CD4-positive, alpha-beta T cell treated with Interleukin-4 for 4 hours (primary cell): Measurements from ENCODE around the gene GRK4.
A peak's percentile ranks its signal among the peaks of the same experiment; 100 is the strongest.
"Not testable (repeated sequence)": the region's sequence is repeated elsewhere in the genome, so short reads cannot be mapped to it uniquely, and the experiment has no call there.

ENCODE experiments used
- DNase-seq: peaks from one replicate; pipeline ENCODE4 v3.0.0-alpha.2; 2020

GRK4 gene

DNA sequence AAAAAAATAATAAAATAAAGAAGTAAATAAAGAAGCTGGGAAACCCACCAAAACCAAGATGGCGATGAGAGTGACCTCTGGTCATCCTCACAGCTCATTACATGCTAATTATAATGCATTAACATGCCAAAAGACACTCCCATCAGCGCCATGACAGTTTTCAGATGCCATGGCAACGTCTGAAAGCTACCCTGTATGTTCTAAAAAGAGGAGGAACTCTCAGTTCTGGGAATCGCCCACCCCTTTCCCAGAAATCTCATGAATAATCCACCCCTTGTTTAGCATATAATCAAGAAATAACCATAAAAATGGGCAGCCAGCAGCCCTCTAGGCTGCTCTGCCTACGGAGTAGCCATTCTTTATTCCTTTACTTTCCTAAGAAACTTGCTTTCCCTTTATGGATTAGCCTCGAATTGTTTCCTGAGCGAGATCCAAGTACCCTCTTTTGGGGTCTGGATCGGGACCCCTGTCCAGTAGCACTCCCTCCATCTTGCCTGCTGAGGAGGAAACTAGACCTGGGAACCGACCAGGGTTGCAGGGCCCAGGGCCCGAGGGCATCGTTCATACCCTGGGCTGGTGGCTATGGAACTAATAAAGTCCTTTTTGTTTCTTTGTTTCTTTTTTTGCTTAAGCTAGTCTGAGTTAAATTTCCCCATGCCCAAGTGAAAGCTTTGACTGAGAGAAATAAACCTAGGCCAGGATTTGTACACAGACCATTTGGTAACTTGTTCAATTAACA is 80.1 kb downstream of the GRK4 start:
- DNase-seq: no peak

DNA sequence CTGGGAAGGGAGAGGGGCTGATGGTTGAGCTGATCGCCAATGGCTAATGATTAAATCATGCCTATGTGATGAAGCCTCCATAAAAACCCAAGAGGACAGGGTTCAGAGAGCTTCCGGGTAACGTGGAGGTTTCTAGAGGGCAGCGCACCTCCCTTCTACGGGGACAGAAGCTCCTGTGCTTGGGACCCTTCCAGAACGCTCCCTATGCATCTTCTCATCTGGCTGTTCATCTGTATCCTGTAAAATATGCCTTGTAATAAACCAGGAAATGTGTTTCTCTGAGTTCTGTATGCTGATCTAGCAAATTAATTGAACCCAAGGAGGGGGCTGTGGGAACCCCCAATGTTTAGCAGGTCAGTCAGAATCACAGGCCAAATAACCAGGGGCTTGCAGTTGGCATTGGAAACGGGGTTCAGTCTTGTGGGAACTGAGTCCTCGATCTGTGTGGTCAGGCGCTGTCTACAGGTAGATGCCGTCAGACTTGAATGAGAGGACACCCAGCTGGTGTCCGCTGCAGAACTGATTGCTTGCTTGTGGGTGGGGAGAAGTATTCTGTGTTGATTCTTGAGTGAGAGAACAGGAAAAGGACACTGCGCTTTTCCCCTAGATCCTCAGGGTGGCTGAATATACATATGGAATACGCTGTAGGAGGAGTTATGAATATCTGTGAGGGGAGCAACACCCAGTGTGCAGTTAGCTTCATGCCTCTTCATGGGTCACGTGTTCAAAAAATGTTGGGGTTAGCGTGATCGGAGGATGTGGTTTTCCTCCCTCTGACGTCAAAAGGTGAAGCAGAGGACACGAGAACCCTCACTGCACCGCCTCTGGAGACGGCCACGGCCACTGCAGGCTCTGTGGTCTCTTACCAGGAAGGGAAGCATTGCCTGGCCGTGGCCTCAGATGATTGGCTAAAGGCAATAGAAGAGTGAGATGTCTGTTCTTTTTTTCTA is 81.8 kb downstream of the GRK4 start:
- DNase-seq: peak; percentile 68

- DNase-seq: no peak
These were observed 82.8 kb downstream of the GRK4 start for GRCh38 chr4:3046162-3046561.

- DNase-seq: no peak
These were observed 83.3 kb downstream of the GRK4 start for GRCh38 chr4:3046623-3047022.

- peak; percentile 67 for DNase-seq
These were observed 84.3 kb downstream of the GRK4 start for GRCh38 chr4:3047464-3048286.

DNA sequence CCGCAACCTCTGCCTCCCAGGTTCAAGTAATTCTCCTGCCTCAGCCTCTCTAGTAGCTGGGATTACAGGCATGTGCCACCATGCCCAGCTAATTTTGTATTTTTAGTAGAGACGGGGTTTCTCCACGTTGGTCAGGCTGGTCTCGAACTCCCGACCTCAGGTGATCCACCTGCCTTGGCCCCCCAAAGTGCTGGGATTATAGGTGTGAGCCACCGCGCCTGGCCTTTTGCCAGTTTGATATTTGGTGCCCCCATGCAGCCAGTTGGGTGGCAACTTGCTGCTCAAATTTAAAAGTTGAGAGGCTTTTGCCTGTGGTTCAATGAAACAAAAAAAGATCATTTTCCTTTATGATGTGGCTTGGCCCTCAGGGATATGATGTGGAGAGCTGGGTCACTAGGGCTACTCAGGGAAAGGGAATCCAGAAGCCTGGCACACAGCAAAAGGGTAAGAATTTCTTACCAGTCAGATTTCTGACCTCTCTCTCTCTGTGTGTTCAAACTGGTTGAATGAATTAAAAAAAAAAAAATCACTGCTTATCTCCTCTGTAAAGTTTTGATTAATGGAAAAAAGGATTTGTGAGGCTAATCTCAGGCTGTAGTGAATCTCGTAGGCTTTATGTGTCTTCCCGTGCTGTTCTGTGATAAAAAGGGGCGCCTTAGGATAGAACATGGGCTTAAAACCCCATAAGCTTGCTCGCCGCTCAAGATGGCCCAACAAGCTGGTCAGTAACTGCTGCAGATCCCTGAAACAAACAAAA is 87.9 kb downstream of the GRK4 start:
- DNase-seq: not testable (repeated sequence)

DNA sequence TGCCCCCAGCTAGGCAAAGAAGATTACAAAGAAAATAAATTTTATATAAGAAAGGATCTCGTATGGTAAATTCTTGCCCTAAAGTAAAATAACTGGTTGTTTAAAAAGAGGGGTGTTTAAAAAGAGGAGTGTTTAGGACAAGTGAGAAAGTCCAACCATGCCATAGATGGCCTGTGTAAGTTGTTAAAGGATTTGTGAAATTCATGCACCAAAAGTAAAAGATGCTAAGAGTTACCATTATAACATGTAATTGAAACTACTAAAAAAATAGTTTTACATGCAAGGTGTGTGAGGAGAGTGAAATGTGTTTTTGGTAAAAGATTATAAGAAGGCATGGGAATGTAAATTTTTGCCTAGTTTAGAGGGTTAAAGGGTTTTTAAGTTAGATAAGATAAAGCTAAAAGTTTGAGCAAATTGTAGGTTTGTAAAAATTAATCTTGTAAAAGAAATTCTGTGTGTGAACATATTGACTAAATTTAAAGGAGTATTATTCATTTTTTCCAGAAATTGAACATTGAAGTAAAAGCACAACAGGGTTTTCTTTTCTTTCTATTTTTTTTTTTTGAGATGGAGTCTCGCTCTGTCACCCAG is 90.9 kb downstream of the GRK4 start:
- DNase-seq: no peak

- DNase-seq: no peak
These were observed 96.6 kb downstream of the GRK4 start for GRCh38 chr4:3059943-3060342.

GRCh38 chr4:3060946-3061345 is 97.6 kb downstream of the GRK4 start:
- no peak for DNase-seq

DNA sequence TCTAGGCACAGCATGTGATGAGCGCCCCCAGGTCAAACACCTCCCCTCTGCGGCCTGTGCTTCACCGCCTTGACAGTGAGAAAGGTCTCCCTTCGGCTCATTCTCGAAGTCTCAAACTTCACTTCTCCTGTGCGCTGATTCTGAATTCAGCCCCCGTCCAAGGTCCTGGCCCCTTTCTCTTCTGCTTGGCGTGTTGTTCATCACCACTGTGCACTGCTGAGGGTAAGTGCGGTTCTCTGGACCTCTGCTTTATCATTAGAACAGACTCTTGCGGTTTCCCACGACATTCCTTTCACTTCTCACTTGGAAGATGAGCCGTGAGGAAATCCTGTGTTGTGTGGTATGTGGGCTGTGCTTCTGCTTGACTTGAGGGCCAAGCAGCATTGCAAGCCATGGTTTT is 99.1 kb downstream of the GRK4 start:
- DNase-seq: no peak

GRCh38 chr4:3065551-3065950 is 102.2 kb downstream of the GRK4 start:
- DNase-seq: no peak

- no peak for DNase-seq
These were observed 103.5 kb downstream of the GRK4 start for GRCh38 chr4:3066836-3067400.

DNA sequence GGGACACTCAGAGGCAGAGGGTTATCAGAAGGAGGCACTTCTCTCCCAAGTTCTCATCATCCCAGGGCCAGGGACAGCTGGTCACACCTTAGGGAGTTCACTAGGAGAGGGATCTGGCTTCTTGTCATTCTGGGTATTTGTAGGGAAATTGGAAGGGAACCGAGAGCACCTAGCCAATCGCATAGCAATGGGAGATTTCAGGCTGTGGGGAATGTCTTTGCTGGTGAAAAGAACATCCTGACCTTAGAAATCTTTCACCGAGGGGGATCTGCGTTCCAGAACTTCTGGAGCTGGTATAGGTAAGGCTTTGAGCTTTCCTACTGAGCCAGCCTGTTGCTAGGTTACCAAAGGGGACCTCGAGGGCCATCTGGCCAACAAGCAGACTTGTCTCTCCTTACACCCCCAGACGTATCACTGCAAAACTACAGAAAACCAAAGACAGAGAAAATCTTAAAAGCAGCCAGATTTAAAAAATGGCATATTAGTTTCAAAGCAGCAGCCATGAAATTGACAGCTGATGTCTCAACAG is 104.2 kb downstream of the GRK4 start:
- no peak for DNase-seq

DNA sequence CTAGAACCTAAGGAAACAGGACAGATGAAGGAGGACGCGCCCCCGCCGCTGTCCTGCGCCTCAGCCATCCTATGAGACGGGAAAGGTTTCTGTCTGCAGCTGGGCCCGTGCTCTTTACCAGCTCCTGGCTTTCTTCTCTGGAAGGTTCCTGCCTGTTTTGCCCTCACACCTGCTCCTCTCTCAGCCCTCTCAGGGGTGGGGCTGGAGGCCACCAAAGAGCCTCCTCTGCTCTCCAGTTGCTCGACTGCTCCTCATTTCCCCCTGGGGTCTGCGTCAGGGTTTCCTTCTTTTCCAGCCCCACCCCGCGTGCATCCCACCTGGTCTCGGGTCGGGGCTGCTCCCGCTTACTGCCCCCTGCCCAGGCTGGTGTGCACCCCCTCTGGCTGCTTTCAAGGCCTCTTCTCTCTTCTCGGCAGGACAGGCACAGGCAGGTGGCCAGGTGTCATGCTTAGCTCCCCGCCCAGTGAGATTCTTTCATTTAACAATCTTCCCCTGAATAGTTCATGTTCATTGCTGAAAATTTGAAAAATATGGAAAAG is 106.4 kb downstream of the GRK4 start:
- no peak for DNase-seq

- DNase-seq: no peak
These were observed 107.5 kb downstream of the GRK4 start for GRCh38 chr4:3070709-3071500.

DNA sequence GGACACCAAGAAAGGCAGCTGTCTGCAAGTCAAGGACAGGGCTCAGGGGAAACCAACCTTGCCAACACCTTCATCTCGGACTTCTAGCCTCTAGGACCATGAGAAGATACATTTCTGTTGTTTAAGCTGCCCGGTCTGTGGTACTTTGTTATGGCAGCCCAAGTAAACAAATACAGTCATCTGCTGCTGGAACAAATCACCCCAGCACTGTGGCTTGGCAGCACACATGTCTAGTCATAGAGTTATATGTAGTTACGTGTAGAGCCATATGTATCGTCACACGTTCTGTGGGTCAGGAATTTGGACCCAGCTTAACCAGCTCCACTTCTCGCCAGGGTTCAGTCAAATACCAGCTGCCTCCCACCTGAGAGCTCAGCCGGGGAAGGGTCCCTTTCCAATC is 108.4 kb downstream of the GRK4 start:
- no peak for DNase-seq

DNA sequence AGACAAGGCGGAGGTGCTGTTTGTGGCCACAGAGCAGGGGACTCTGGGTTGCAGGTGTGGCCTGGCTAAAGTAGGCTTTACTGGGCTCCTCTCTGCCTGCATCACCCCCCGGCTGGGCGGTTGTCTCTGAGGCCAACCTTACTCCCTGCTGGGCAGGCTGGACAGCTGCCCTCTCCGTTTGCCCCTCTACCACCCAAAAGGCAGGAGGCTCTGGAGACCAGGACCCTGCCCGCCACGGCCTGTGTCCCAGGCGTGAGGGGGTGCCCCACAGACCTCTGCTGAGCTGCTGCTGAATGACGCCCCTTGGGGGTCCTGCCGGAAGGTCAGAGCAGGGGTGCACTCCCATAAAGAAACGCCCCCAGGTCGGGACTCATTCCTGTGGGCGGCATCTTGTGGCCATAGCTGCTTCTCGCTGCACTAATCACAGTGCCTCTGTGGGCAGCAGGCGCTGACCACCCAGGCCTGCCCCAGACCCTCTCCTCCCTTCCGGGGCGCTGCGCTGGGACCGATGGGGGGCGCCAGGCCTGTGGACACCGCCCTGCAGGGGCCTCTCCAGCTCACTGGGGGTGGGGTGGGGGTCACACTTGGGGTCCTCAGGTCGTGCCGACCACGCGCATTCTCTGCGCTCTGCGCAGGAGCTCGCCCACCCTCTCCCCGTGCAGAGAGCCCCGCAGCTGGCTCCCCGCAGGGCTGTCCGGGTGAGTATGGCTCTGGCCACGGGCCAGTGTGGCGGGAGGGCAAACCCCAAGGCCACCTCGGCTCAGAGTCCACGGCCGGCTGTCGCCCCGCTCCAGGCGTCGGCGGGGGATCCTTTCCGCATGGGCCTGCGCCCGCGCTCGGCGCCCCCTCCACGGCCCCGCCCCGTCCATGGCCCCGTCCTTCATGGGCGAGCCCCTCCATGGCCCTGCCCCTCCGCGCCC is 110.0 kb downstream of the GRK4 start:
- no peak for DNase-seq

- DNase-seq: peak; percentile 93
These were observed 110.9 kb downstream of the GRK4 start, which contains the start of the genes HTT and HTT-AS for GRCh38 chr4:3074078-3074845. TSS of gene HTT (plus strand) at chr4:3074681. CDS start at chr4:3074826, 145 bp downstream. TSS of gene HTT-AS (minus strand) at chr4:3074538.
